Activated T-cell treated with anti-CD3 and anti-CD28 coated beads, Interleukin-2, amount 50 U/mL, for 1 hour (primary cell): ENCODE results near the gene VEZT.

Experiments
- DNase-seq: peaks from one replicate; pipeline ENCODE4 v3.0.0-alpha.2; 2020

VEZT gene

GRCh38 chr12:95200128-95200894 is 17.3 kb upstream of the VEZT start:
- DNase-seq = no peak

GRCh38 chr12:95201056-95201670 is 16.4 kb upstream of the VEZT start:
- no peak for DNase-seq

- DNase-seq = no peak
Measured at GRCh38 chr12:95202691-95203486, 14.7 kb upstream of the VEZT start.

GRCh38 chr12:95203487-95204030 is 14.0 kb upstream of the VEZT start:
- no peak for DNase-seq

GRCh38 chr12:95204141-95204866 is 13.3 kb upstream of the VEZT start:
- no peak for DNase-seq

- no peak for DNase-seq
Measured at GRCh38 chr12:95205016-95205624, 12.5 kb upstream of the VEZT start.

GRCh38 chr12:95205685-95206084 is 11.9 kb upstream of the VEZT start:
- DNase-seq = no peak

GRCh38 chr12:95206916-95207315 is 10.7 kb upstream of the VEZT start:
- no peak for DNase-seq

- DNase-seq = no peak
Measured at GRCh38 chr12:95207407-95207806, 10.2 kb upstream of the VEZT start.

- DNase-seq = no peak
Measured at GRCh38 chr12:95208678-95209077, 8.9 kb upstream of the VEZT start.

GRCh38 chr12:95212586-95212985 is 5.0 kb upstream of the VEZT start:
- no peak for DNase-seq

GRCh38 chr12:95213119-95213518 is 4.5 kb upstream of the VEZT start:
- no peak for DNase-seq

GRCh38 chr12:95213928-95214327 is 3.7 kb upstream of the VEZT start:
- DNase-seq = no peak

- DNase-seq = no peak
Measured at GRCh38 chr12:95214466-95214865, 3.1 kb upstream of the VEZT start.

GRCh38 chr12:95215949-95216348 is 1.7 kb upstream of the VEZT start:
- DNase-seq = no peak

- DNase-seq = no peak
Measured at GRCh38 chr12:95216711-95217376, 763 bp upstream of the VEZT start.

GRCh38 chr12:95218150-95219133 is 835 bp downstream of the VEZT start:
- DNase-seq = peak; percentile 34

- DNase-seq = no peak
Measured at GRCh38 chr12:95220190-95220589, 2.6 kb downstream of the VEZT start.

GRCh38 chr12:95220726-95221125 is 3.1 kb downstream of the VEZT start:
- no peak for DNase-seq
